Measurements from ENCODE around the gene DTNBP1. TPM values are rescaled to one million over a fixed set of nuclear protein-coding genes. Genes with fewer than 3 reads are reported as not detected.

Gene DTNBP1
- total RNA-seq: 10 to 100 TPM; 19.8 to 30.8 (median 25.3) TPM
- polyA plus RNA-seq: 10 to 100 TPM; 33.7 to 40.0 TPM
- total RNA-seq: 12.5 reads per million, percentile 40 among the genes with 10 or more reads in this experiment

- Mint-ChIP-seq H3K4me3 (peak within 1 kb of the TSS; percentile 75 to 93 (median 88)), H3K9me3 (peaks cover 0 to 2% (median 0%) of the 10 kb centered on the region in 11 donors), H3K27me3 (peaks cover 0 to 20% (median 4%) of the 10 kb centered on the region in 5 donors), H3K27ac (peak within 1 kb of the TSS; percentile 71 to 90 (median 82)), H3K36me3 (peaks cover 0 to 10% (median 4%) of the 10 kb centered on the region in 5 donors), H3K4me1 (peaks cover 20 to 47% (median 39%) of the 10 kb centered on the region in 7 donors)
- H3K4me1 ChIP-seq (ENCODE audit: control insufficient read depth in 2 of 2, insufficient read depth in 2 of 2, low read length in 2 of 2): peaks cover 11 to 20% of the 10 kb centered on the region in 2 donors
- peak within 1 kb of the TSS; percentile 82 for H3K4me3 ChIP-seq (ENCODE audit: low read length)
- H3K9me3 ChIP-seq (ENCODE audit: control insufficient read depth in 2 of 3, low read length in 3 of 3): no peaks in the 10 kb centered on the region
- peaks cover 0 to 8% (median 0%) of the 10 kb centered on the region in 3 experiments for H3K36me3 ChIP-seq (ENCODE audit: control insufficient read depth in 2 of 3, insufficient read depth in 3 of 3, low read length in 3 of 3)
- H3K27ac ChIP-seq (ENCODE audit: low read depth, low read length): peak within 1 kb of the TSS; percentile 71
- ChIA-PET CTCF (interaction anchor here (0.6 kb wide), 1 partner anchor 29 kb away, joined by 3 read pairs; no protein-coding TSS in a partner anchor), POLR2A (interaction anchor here (0.6 to 1.3 kb wide), 3 partner anchors 10 to 670 kb away, joined by 3 to 4 read pairs (median 3); no protein-coding TSS in a partner anchor)
- intact Hi-C loops (cut with micrococcal nuclease): loop anchor here (1.0 to 10.0 kb wide), 12 partner anchors 28 to 1850 kb away; partner anchors contain the start of genes ATXN1 (in 2 of the 2), MCUR1 (in 2 of the 2), MYLIP (in 2 of the 2) and CD83 (in 1 of the 2)
- peak; percentile 74 to 93 (median 84) for DNase-seq
- no peaks in the 10 kb centered on the region for H3K27me3 ChIP-seq (ENCODE audit: control insufficient read depth in 2 of 2, insufficient read depth in 2 of 2, low read length in 2 of 2)
- peak; percentile 90 for ATAC-seq
Measured at GRCh38 chr6:15662326-15663129, at the start of gene DTNBP1. TSS of gene DTNBP1 (minus strand) at chr6:15663028. CDS start at chr6:15662869, 159 bp downstream.

GRCh38 chr6:15709651-15710269 lies 46.9 kb upstream of the DTNBP1 start:
- POLR2A ChIA-PET: no interaction called here
- no peaks in the 10 kb centered on the region for H3K9me3 ChIP-seq (ENCODE audit: control insufficient read depth in 2 of 3, low read length in 3 of 3)
- no peaks in the 10 kb centered on the region for H3K36me3 ChIP-seq (ENCODE audit: control insufficient read depth in 2 of 3, insufficient read depth in 3 of 3, low read length in 3 of 3)
- DNase-seq (no peak), ATAC-seq (no peak)
- no peak overlapping the region for H3K4me3 Mint-ChIP-seq
- CTCF ChIA-PET: no interaction called here
- H3K4me3 ChIP-seq (ENCODE audit: low read length): no peak overlapping the region
- no peaks in the 10 kb centered on the region for H3K36me3 Mint-ChIP-seq
- H3K9me3 Mint-ChIP-seq: peaks cover 0 to 4% (median 0%) of the 10 kb centered on the region in 11 donors
- no peaks in the 10 kb centered on the region for H3K4me1 ChIP-seq (ENCODE audit: control insufficient read depth in 2 of 2, insufficient read depth in 2 of 2, low read length in 2 of 2)
- H3K27ac ChIP-seq (ENCODE audit: low read depth, low read length): no peak overlapping the region
- H3K4me1 Mint-ChIP-seq: peaks cover 0 to 5% (median 0%) of the 10 kb centered on the region in 7 donors
- no peak overlapping the region for H3K27ac Mint-ChIP-seq
- H3K27me3 Mint-ChIP-seq: peaks cover 0 to 5% (median 0%) of the 10 kb centered on the region in 5 donors
- intact Hi-C loops (cut with micrococcal nuclease): no loop called here
- peaks cover 0 to 3% of the 10 kb centered on the region in 2 donors for H3K27me3 ChIP-seq (ENCODE audit: control insufficient read depth in 2 of 2, insufficient read depth in 2 of 2, low read length in 2 of 2)

- Histone ChIP-seq H3K36me3 (ENCODE audit: control insufficient read depth in 2 of 3, insufficient read depth in 3 of 3, low read length in 3 of 3) (no peaks in the 10 kb centered on the region), H3K9me3 (ENCODE audit: control insufficient read depth in 2 of 3, low read length in 3 of 3) (no peaks in the 10 kb centered on the region), H3K4me3 (ENCODE audit: low read length) (no peak overlapping the region), H3K27me3 (ENCODE audit: control insufficient read depth in 2 of 2, insufficient read depth in 2 of 2, low read length in 2 of 2) (peaks cover 0 to 3% of the 10 kb centered on the region in 2 donors), H3K4me1 (ENCODE audit: control insufficient read depth in 2 of 2, insufficient read depth in 2 of 2, low read length in 2 of 2) (no peaks in the 10 kb centered on the region), H3K27ac (ENCODE audit: low read depth, low read length) (no peak overlapping the region)
- H3K4me1 Mint-ChIP-seq: peaks cover 0 to 5% (median 0%) of the 10 kb centered on the region in 7 donors
- peaks cover 0 to 12% (median 7%) of the 10 kb centered on the region in 11 donors for H3K9me3 Mint-ChIP-seq
- POLR2A ChIA-PET: interaction anchor here (0.6 kb wide), 1 partner anchor 38 kb away, joined by 3 read pairs; no protein-coding TSS in a partner anchor
- H3K36me3 Mint-ChIP-seq: peaks cover 0 to 8% (median 0%) of the 10 kb centered on the region in 5 donors
- DNase-seq (no peak), ATAC-seq (no peak)
- CTCF ChIA-PET: no interaction called here
- H3K27ac Mint-ChIP-seq: no peak overlapping the region
- H3K27me3 Mint-ChIP-seq: peaks cover 0 to 5% (median 0%) of the 10 kb centered on the region in 5 donors
- intact Hi-C loops (cut with micrococcal nuclease): no loop called here
- H3K4me3 Mint-ChIP-seq: no peak overlapping the region
Measured at GRCh38 chr6:15708231-15708630, 45.4 kb upstream of the DTNBP1 start.

- ChIA-PET CTCF (no interaction called here), POLR2A (no interaction called here)
- Histone ChIP-seq H3K4me1 (ENCODE audit: control insufficient read depth in 2 of 2, insufficient read depth in 2 of 2, low read length in 2 of 2) (no peaks in the 10 kb centered on the region), H3K4me3 (ENCODE audit: low read length) (no peak overlapping the region), H3K36me3 (ENCODE audit: control insufficient read depth in 2 of 3, insufficient read depth in 3 of 3, low read length in 3 of 3) (no peaks in the 10 kb centered on the region), H3K9me3 (ENCODE audit: control insufficient read depth in 2 of 3, low read length in 3 of 3) (no peaks in the 10 kb centered on the region), H3K27me3 (ENCODE audit: control insufficient read depth in 2 of 2, insufficient read depth in 2 of 2, low read length in 2 of 2) (peaks cover 0 to 3% of the 10 kb centered on the region in 2 donors), H3K27ac (ENCODE audit: low read depth, low read length) (no peak overlapping the region)
- Mint-ChIP-seq H3K27ac (no peak overlapping the region), H3K36me3 (peaks cover 0 to 8% (median 0%) of the 10 kb centered on the region in 5 donors), H3K4me3 (no peak overlapping the region), H3K27me3 (peaks cover 0 to 5% (median 3%) of the 10 kb centered on the region in 5 donors), H3K4me1 (peaks cover 0 to 5% (median 0%) of the 10 kb centered on the region in 7 donors), H3K9me3 (peaks cover 0 to 14% (median 9%) of the 10 kb centered on the region in 11 donors)
- DNase-seq: no peak
- ATAC-seq: no peak
- intact Hi-C loops (cut with micrococcal nuclease): no loop called here
Measured at GRCh38 chr6:15705981-15706380, 43.2 kb upstream of the DTNBP1 start.

- intact Hi-C loops (cut with micrococcal nuclease): no loop called here
- Mint-ChIP-seq H3K27ac (no peak overlapping the region), H3K9me3 (peaks cover 0 to 5% (median 3%) of the 10 kb centered on the region in 11 donors), H3K27me3 (peaks cover 0 to 14% (median 3%) of the 10 kb centered on the region in 5 donors), H3K4me1 (no peaks in the 10 kb centered on the region), H3K4me3 (no peak overlapping the region), H3K36me3 (peaks cover 0 to 3% (median 0%) of the 10 kb centered on the region in 5 donors)
- Histone ChIP-seq H3K27me3 (ENCODE audit: control insufficient read depth in 2 of 2, insufficient read depth in 2 of 2, low read length in 2 of 2) (no peaks in the 10 kb centered on the region), H3K36me3 (ENCODE audit: control insufficient read depth in 2 of 3, insufficient read depth in 3 of 3, low read length in 3 of 3) (no peaks in the 10 kb centered on the region), H3K4me3 (ENCODE audit: low read length) (no peak overlapping the region), H3K9me3 (ENCODE audit: control insufficient read depth in 2 of 3, low read length in 3 of 3) (no peaks in the 10 kb centered on the region), H3K27ac (ENCODE audit: low read depth, low read length) (no peak overlapping the region), H3K4me1 (ENCODE audit: control insufficient read depth in 2 of 2, insufficient read depth in 2 of 2, low read length in 2 of 2) (no peaks in the 10 kb centered on the region)
- ATAC-seq (no peak), DNase-seq (no peak)
- POLR2A ChIA-PET: no interaction called here
- CTCF ChIA-PET: interaction anchor here (2.1 kb wide), 1 partner anchor 471 kb away, joined by 4 read pairs; no protein-coding TSS in a partner anchor
Measured at GRCh38 chr6:15698471-15698870, 35.6 kb upstream of the DTNBP1 start.

- intact Hi-C loops (cut with micrococcal nuclease): no loop called here
- ChIA-PET CTCF (interaction anchor here (2.1 kb wide), 1 partner anchor 472 kb away, joined by 4 read pairs; no protein-coding TSS in a partner anchor), POLR2A (no interaction called here)
- Mint-ChIP-seq H3K36me3 (peaks cover 0 to 2% (median 0%) of the 10 kb centered on the region in 5 donors), H3K27ac (no peak overlapping the region), H3K4me3 (no peak overlapping the region), H3K9me3 (peaks cover 0 to 2% (median 0%) of the 10 kb centered on the region in 11 donors), H3K4me1 (no peaks in the 10 kb centered on the region), H3K27me3 (peaks cover 0 to 14% (median 3%) of the 10 kb centered on the region in 5 donors)
- no peaks in the 10 kb centered on the region for H3K4me1 ChIP-seq (ENCODE audit: control insufficient read depth in 2 of 2, insufficient read depth in 2 of 2, low read length in 2 of 2)
- H3K9me3 ChIP-seq (ENCODE audit: control insufficient read depth in 2 of 3, low read length in 3 of 3): no peaks in the 10 kb centered on the region
- no peak overlapping the region for H3K4me3 ChIP-seq (ENCODE audit: low read length)
- H3K27ac ChIP-seq (ENCODE audit: low read depth, low read length): no peak overlapping the region
- no peaks in the 10 kb centered on the region for H3K36me3 ChIP-seq (ENCODE audit: control insufficient read depth in 2 of 3, insufficient read depth in 3 of 3, low read length in 3 of 3)
- DNase-seq (no peak), ATAC-seq (no peak)
- H3K27me3 ChIP-seq (ENCODE audit: control insufficient read depth in 2 of 2, insufficient read depth in 2 of 2, low read length in 2 of 2): no peaks in the 10 kb centered on the region
Measured at GRCh38 chr6:15697895-15698294, 35.1 kb upstream of the DTNBP1 start.
